Mucosa of rectum (tissue), 2 donors: ENCODE results near the gene SRGAP2.
"Not testable (repeated sequence)": the region's sequence is repeated elsewhere in the genome, so short reads cannot be mapped to it uniquely, and the experiment has no call there.

Experiments used
- H3K27ac ChIP-seq, 2 donors: one replicate each; pipeline ENCODE4 v1.7.0; 2013; ENCODE audit warnings: inconsistent platforms in 2 of 2, low read depth in 2 of 2, low read length in 2 of 2
- H3K27me3 ChIP-seq, 2 donors: one replicate each; pipeline ENCODE4 v1.7.0; 2013; ENCODE audit warnings: low read length in 2 of 2; ENCODE audit not compliant: control insufficient read depth in 2 of 2, insufficient read depth in 2 of 2
- H3K36me3 ChIP-seq, 2 donors: one replicate each; pipeline ENCODE4 v1.7.0; 2013; ENCODE audit warnings: low read length in 2 of 2; ENCODE audit not compliant: control insufficient read depth in 2 of 2, insufficient read depth in 2 of 2
- H3K4me1 ChIP-seq, 2 donors: one replicate each; pipeline ENCODE4 v1.7.0; 2013; ENCODE audit warnings: low read length in 2 of 2, mild to moderate bottlenecking in 1 of 2; ENCODE audit not compliant: control insufficient read depth in 2 of 2, insufficient read depth in 2 of 2
- H3K4me3 ChIP-seq, 2 donors: one replicate each; pipeline ENCODE4 v1.7.0; 2013; ENCODE audit warnings: low read length in 2 of 2
- H3K9ac ChIP-seq, 2 donors: one replicate each; pipeline ENCODE4 v1.7.0; 2013; ENCODE audit warnings: low read length in 2 of 2, low read depth in 1 of 2, mild to moderate bottlenecking in 1 of 2
- H3K9me3 ChIP-seq, 2 donors: one replicate each; pipeline ENCODE4 v1.7.0; 2013; ENCODE audit warnings: low read length in 2 of 2; ENCODE audit not compliant: control insufficient read depth in 2 of 2
- donor health status: healthy.
- donor health status: Normal muscosa, but diverticular disease.

The SRGAP2 gene

DNA sequence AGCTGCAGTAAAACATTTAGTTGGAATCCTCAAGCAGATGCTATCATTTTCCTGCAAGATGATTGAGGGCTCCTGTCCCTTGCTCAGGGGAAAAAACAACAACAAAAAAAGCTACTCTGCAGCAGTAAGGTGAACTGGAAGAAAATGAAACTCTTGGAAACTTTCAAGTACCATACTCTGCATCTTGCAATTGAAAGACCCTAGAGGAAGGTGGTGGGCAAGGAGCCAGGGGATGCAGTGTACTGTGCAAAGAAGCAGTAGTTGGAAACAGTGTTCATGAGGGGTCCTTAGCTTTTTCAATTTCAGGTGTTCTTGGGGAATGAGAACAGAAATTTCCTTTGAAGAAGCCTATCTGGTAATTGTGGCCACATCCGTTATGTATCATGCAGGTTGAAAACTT, 7.5 kb downstream of the SRGAP2 start:
- H3K9ac ChIP-seq, H3K4me3 ChIP-seq, H3K36me3 ChIP-seq: not testable (repeated sequence)

DNA sequence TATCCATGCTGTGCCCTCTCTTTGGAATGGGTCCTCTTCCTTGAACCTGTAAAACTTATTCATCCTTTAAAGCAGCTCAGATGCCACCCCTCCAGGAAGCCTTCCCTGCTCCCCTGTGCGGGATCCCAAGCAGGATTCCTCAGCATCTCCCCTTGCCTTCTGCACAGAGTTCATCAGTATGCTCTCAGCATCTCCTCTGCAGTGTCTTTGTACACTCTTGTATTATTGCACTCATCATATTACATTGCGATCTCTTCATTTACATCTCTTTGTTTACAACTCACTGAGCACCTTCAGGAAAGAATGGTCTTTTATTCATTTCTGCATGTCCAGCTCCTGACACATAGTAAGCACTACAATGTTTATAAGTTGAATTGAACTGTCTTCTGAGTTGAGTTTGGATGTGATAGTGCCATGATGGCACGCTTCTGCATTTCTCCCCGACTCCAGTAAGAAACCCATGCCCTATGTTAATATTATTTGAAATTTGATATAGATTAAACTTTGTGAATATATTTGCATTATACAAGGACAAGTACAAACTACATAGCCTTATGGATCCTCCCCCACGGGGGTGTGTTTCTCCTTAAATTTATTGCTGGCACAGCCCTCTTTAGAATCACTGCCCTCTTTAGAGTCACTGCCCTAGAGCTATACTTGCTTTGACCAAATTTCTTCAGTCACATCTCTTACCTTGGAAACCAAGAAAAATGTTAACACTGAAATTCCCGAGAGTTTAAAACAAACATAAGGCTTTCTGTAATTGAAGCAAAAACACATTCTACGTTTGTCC, 12.5 kb downstream of the SRGAP2 start:
- H3K27me3 ChIP-seq, H3K9ac ChIP-seq, H3K4me3 ChIP-seq, H3K27ac ChIP-seq, H3K9me3 ChIP-seq, H3K4me1 ChIP-seq, H3K36me3 ChIP-seq: not testable (repeated sequence)

More for the DNA sequence above, 7.5 kb downstream of the SRGAP2 start:
- not testable (repeated sequence) for H3K27ac ChIP-seq, H3K27me3 ChIP-seq, H3K9me3 ChIP-seq, H3K4me1 ChIP-seq

DNA sequence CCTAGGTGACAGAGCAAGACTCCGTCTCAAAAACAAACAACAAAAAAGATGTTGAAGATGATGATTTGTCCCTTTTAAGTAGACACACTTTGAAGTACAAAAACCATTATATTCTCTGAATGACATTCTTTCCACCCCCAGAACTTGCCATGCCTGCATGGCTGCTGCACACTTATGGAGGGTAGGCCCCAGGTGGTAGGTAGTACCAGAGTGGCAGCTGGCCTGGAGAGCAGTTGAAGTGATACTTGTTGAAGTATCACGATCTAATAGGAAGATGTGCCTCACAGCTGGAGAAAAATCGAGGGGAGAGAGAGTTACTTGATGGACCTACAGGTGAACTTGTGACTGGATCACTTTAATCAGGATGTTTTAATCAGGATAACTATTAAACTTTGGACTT, 14.9 kb downstream of the SRGAP2 start:
- not testable (repeated sequence) for H3K4me3 ChIP-seq, H3K4me1 ChIP-seq, H3K9me3 ChIP-seq, H3K27me3 ChIP-seq, H3K36me3 ChIP-seq, H3K9ac ChIP-seq, H3K27ac ChIP-seq

DNA sequence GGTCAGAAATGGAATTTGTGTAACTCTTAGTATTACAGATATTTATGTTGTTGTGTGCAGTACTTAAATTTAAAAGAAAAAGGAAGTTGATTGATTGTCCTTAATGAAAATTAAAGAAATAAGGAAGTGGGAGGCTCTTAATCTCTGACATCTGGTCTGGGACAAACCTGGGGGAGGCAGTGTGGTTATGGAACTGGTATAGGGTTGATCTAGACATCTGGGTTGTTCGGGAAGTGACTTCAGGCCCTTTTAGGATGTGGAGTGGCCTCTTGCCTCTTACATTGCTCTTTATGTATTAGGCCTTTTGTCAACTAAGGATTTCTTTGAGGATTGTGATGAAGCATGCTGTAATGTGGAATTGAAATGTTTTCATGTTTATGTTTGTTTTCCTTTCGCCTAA, 15.4 kb downstream of the SRGAP2 start:
- H3K27me3 ChIP-seq, H3K4me3 ChIP-seq: not testable (repeated sequence)

DNA sequence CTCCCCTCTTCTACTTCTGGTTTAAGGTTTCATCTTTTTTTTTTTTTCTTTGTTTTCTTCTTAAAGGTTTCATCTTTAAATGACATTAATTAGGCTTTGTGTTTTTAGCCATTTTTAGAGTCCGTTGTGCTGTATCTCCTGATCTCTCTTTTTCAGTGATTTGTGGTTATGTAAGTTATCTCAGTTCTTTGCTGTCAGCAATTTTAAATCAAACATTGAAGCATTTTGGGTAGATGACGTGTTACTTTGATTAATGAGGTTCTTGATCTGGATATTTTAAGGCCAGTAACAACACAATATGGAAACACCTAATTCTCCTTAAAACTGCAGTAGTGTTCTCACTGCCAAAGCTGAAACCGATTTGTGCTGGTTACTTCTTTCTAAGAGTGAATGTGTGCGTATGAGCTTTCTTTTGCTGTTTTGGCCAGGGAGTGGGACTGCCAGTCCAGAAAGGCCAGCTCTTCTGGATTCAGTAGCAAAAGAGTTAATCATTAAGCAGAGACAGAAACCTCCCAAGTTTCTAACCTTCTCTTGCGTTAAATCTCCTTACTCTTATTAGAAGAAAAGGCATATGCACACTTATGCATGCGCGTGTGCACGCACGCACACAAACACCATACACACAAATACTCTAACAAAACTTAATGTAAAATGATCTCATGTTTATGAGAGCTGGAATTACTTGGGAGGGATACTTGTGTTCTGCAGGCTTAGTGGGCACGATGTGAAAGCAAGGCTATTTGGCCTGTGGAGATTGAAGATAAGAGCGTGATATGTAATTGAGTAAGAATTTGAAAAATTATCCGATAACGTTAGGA, 16.4 kb downstream of the SRGAP2 start:
- H3K4me3 ChIP-seq, H3K36me3 ChIP-seq, H3K27me3 ChIP-seq, H3K9me3 ChIP-seq, H3K27ac ChIP-seq, H3K4me1 ChIP-seq, H3K9ac ChIP-seq: not testable (repeated sequence)

More for the DNA sequence above, 15.4 kb downstream of the SRGAP2 start:
- not testable (repeated sequence) for H3K4me1 ChIP-seq, H3K36me3 ChIP-seq, H3K27ac ChIP-seq, H3K9me3 ChIP-seq, H3K9ac ChIP-seq

DNA sequence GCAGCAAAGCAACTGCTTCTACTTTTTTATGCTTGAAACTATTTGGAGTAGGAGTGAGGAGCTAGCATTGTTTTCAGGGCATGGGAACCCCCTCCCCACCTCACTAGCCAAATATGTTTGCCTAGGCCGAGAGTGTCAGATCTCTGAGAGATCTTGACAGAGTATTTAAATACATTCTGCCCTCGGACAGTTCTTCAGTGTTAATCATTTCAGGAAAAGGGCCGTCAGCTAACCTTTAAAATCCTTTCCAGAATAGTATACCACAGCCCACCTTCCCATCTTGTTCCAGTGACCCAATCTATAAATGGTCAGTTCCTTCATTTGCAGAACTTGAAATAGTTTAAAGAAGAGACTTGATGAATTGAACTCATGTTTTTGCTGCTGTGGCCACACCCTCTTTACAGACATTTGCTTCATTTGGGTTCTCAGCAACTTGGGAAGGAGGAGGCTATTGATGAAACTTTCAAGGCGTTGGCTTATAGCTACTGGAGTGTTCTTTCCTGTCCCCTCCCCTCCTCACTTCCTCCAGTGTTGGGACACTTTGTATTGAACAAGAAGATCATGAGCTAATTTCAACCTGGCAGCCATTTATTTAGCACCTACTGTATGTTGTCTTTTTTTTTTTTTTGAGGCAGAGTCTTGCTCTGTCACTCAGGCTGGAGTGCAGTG, 17.1 kb downstream of the SRGAP2 start:
- H3K9me3 ChIP-seq, H3K4me1 ChIP-seq, H3K4me3 ChIP-seq, H3K9ac ChIP-seq, H3K27me3 ChIP-seq, H3K27ac ChIP-seq, H3K36me3 ChIP-seq: not testable (repeated sequence)

DNA sequence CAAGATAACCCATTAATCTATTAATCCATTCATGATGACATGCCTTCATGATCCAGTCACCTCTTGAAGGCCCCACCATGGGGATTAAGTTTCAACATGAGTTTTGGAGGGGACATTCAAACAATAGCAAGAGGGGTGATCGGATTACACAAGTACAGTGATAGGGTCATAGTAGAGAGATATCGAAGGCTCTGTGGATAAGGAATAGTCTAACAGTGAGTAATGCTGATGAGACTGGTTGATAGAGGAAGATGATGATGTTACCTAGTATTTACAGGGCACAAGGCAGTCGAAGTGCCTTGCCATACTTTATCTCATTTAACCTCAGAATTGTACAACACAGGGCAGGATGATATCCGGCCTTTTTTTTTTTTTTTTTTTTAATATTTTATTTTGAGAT, 18.2 kb downstream of the SRGAP2 start:
- H3K27ac ChIP-seq, H3K27me3 ChIP-seq, H3K4me3 ChIP-seq, H3K36me3 ChIP-seq, H3K9ac ChIP-seq, H3K9me3 ChIP-seq, H3K4me1 ChIP-seq: not testable (repeated sequence)

DNA sequence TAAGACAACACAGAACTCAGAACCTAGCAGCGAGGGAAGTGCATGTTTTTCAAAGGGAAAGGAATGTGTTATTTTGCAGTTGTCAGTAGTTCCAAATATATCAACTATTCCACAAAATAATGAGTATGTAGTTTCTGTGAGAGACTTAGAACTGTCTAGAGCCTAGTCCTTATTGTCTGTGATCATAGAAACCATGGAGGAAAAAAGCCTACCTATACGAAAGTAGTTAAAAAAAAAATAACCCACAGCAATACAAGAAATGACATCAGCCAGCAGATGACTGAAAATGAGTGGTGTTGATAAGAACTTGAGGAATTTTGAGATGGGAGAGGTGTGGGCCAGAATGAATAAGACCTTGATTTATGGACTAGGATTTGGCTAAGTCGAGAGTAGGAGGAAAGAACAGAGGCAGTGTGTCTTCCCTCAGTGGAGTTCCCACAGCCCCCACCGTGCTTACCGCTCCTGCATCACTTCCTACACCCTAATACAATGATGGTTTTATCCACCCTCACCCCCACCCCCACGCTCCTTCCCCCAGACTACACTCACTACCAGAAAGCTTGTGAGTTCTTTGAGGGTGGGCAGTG, 20.9 kb downstream of the SRGAP2 start:
- H3K4me3 ChIP-seq, H3K4me1 ChIP-seq, H3K27ac ChIP-seq, H3K9ac ChIP-seq, H3K36me3 ChIP-seq, H3K27me3 ChIP-seq, H3K9me3 ChIP-seq: not testable (repeated sequence)

DNA sequence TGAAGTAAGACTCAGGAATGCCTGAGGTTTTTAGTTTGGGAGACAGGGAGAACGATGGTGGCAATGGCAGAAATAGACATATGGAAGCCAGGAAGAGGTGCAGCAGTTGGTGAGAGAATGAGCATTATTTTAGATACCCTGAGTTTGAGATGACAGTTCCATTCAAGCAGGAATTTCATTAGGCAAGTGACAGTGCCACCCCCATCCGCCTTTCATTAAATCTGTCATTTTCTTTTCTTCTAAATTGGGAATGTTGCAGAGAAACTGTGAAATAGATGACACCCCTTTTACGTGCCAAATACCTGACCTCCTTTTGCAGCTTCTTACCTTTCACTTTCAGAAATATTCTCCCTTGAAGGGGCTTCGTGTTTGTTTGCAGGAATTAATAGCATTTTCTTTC, 22.0 kb downstream of the SRGAP2 start:
- H3K4me3 ChIP-seq, H3K9ac ChIP-seq, H3K9me3 ChIP-seq, H3K27ac ChIP-seq, H3K27me3 ChIP-seq, H3K4me1 ChIP-seq, H3K36me3 ChIP-seq: not testable (repeated sequence)

DNA sequence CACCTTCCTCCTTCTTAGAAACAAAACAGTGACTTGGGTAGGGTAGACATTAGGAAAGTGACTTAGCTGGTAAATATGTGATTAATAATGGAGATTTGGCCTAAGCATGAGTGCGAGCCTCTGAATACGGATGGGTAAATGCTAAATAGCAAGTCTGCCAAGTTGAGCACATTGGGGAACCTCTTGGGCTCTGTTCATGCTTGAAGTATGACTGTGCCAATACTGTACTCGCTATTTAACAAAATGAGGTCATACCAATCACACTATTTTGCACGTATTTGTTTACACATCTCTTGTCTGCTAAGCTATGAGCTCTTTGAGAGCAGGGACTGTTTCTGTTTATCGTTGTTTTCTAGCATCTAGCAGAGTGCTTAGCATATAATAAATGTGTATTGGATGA, 23.5 kb downstream of the SRGAP2 start:
- H3K4me1 ChIP-seq, H3K9me3 ChIP-seq, H3K27me3 ChIP-seq, H3K9ac ChIP-seq, H3K27ac ChIP-seq, H3K4me3 ChIP-seq, H3K36me3 ChIP-seq: not testable (repeated sequence)
